ENCODE data around the gene ATOH8.

ATOH8 gene

DNA sequence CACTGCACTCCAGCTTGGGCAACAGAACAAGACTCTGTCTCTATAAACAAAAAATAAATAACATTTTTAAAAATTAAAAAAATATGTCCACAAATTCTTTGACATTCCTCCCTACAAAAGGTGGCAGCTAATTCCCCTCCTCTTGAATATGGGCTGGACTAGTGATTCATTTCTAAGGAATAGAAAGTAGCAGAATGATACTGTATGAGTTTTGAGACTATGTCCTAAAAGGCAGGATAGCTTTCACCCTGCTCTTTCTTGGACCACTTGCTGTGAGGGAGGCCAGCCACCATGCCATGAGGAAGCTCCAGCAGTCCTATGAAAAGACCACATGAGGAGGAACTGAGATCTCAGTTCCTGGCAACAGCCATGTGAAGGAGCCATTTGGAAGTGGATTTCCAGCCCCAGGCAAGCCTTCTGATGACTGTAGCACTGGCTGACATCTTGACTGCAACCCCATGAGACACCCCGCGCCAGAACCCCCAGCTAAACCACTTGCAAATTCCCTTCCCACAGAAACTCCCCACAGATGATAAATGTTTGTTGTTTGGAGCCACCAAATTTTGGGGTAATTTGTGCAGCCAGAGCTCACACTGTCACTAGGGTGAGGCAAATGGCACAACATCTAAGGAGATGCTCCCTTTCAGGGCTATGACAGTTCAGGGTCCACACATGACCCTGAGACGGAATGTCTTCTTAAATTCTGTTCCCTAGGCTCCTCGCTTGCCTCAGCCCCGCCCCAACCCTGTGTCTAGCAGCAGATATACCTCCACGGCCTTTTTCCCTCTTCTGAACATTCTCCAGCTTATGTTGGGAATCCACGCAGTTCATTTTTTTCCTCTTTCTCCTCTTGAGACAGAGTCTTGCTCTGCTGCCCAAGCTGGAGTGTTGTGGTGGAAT lies 17.1 kb upstream of the ATOH8 start:
- no peak for DNase-seq

GRCh38 chr2:85737481-85737880 lies 16.3 kb upstream of the ATOH8 start:
- no peak for DNase-seq

DNA sequence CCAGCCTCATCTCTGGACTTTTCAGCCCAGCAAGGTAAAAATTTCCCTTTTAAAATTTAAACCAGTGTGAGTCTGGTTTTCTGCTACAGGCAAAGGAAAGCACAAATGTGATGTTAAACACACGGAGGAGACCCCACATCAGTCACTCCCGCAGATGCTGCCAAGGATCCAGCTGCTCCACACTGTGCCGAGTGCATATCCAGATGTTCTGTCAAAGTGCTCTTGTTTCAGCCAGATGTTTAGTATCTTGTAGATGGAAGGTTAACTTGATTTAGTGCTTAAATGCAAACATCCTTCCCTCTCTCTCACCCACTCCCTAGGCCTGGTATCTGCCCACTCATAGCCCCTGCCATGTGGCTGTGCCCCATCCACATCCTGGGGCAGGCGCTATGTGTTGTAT lies 15.8 kb upstream of the ATOH8 start:
- DNase-seq: no peak

- no peak for DNase-seq
Measured at GRCh38 chr2:85740193-85740592, 13.6 kb upstream of the ATOH8 start.

DNA sequence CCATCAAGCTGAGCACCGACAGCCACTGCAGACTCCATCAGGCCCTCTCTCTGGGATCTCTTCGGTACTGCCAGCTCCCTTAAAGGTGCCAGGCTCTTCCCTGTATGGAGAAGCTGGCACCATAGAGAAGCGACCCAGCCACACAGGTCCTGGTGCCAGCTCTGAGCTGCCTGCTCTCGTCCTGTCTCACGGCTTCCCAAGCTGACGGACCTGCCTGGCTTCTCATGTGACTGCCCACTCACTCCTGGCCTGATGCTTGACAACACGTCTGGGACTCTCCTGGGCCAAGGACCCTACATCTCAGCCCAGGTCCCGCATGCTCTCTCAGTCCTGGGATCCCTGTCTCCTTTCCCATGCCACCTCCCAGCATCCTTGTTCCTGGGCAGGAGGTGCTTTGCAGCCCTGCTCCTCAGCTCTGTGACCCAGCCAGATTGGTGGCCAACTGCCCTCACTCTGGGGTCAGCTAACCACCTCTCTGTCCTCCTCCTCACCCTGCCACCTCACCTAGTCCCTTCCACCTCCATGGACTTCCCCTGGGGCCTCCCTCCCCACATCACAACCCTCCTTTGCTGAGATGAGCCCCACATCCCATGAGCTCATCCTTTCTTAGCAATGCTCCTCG lies 12.5 kb upstream of the ATOH8 start:
- DNase-seq: no peak

DNA sequence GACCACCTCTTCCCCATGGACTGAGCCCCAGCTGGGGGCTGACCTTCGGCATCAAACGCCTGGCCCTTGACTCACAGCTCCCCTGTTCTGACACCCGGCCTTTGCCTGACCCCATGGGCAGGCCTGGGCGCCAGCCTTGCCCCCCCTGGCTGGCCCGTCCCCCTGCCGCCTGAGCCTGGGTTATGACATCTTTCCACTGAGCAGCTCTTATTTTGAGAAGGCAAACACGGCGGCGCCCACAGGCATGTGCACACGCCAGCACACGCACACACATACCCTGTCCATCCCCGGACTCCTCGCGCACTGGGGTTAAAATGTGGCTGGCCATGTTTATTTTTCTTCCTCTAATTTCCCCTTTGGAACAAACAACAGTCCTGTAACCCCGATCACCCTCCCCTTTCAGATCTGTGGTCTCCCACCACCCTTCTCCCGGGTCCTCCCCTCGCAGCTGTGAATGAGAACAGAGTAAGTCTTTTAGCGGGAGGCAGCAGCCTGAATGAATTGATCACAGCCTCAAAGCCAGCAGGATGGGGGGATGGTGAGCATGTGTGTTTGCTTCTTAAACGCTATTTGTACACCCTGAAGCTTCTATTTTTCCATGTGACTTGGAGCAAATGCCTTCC lies 11.8 kb upstream of the ATOH8 start:
- DNase-seq: peak; percentile 87

DNA sequence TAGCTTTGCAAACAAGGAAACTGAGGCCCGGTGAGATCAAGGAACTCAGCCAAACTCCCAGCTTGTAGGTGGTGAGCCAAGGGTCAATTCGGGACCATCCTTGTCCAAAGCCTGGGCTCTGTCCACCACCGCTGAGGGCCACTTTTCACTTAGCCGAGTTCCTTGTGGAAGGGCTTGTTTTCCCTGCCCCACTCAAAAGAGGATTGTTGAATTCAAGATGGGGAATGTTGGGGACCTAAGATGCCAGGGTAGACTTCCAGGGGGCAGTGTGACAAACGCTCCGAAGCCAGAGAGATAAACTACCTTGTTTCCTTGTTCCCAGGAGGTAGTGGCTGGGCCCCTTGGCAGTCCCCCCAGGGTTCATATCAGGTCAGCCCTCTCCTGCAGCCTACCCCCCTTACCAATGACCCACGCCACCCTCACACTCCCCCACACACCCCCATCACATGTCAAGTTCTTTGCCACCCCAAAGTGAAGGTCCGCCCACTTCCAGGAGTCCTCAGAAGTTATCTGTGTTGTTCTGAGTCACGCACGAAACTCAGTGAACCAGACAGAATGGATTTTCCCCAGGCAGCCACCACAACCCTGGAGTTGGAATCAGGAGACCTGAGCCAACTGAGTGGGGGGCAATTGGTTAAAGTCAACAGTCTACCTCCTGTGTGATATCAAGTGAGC lies 10.3 kb upstream of the ATOH8 start:
- no peak for DNase-seq

- no peak for DNase-seq
Measured at GRCh38 chr2:85744055-85744454, 9.7 kb upstream of the ATOH8 start.

- DNase-seq: peak; percentile 57
Measured at GRCh38 chr2:85744741-85745601, 8.8 kb upstream of the ATOH8 start.

- no peak for DNase-seq
Measured at GRCh38 chr2:85745619-85746018, 8.2 kb upstream of the ATOH8 start.

DNA sequence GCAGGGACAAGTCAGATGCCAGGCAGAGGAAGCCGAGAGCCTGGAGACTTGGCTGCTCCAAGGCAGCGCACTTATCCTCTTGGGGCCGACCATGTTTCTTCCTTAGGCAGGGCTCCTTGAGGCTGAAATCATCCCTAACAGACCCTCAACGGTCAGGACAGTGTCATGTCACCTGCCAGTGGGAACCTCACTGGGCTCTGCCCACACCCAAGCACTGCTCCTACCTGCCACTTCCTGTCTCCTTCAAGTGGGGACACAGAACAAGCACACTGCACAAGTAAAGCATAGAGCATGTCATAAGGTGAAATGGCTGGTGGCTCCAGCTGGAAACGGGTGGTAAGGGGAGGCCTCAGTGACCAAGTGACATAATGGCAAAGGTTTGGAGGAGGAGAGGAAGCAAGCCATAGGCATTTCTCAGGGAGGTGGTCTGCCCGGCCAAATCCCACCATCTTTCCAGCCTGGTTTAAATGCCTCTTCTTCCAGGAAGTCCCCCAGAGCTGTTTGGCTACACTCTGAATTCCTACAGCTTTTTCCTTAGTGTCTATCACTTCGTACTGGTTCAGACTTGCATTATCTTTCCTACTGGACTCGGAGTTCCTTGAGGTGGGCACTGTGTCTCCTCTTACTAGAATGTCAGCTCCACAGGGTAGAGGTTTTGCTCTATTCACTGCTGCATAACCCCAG lies 7.3 kb upstream of the ATOH8 start:
- DNase-seq: no peak

- no peak for DNase-seq
Measured at GRCh38 chr2:85747441-85747840, 6.3 kb upstream of the ATOH8 start.

- DNase-seq: no peak
Measured at GRCh38 chr2:85748039-85748734, 5.6 kb upstream of the ATOH8 start.

DNA sequence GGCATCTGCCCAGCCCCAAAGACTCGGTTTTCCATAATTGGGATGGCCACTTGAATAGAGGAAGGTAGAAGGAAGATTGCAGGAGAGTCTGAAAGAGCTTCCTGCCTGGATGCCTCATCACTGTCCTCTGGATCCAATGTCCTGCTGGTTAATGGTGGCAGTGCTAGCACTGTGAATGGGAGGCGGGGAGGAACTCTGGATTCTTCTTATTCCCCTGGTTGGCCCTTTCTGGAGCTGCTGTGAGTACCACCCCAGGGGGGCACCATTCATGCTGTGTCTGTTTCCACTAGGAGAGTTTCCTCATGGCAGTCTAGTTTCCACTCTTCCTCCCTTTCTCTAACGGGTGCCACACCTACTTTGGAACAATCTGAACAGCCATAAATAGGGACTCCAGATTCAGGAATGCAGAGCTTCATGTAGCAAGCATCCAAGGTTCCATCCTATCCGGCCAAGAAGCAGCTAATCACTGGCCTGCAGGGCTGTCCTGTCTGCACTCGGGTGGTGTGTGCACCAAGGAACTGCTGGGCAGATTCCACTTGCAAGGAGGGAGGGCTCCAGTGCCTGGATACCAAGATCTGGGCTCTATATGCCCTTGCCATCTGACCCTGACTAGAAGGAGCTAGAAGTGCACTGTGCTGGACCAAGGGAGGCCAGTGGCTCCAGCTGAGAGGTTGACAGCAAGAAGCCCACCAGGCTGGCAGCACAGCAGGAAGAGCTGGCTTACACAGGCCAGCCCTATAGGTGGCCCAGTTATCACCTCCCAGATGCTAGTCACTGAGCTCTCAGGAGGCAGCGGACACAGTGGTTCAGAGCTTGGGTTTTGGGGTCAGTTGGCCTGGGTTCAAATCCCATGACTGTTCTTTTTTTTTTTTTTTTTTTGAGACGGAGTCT lies 4.6 kb upstream of the ATOH8 start:
- DNase-seq: no peak

- DNase-seq: peak; percentile 77
Measured at GRCh38 chr2:85750587-85751575, 2.9 kb upstream of the ATOH8 start.

DNA sequence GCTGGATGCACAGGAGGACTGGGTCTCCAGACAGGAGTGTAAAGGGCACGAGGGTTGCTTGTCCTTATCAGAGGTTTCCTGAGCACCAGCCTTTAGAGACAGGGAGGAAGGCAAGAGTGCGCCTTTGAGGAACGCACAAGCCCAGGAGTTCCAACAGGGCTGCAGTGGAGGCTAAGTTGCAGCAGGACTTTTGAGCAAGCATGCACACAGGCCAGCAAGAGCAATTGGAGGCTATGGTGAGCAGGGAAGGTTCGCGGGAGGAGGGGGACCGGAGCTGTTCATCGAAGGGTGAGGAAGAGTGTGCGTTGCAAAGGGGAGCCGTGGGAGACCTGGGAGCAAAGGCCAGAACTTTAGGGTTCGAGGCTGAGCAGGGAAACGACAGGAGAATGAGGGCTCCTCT lies 2.2 kb upstream of the ATOH8 start:
- DNase-seq: no peak

GRCh38 chr2:85753035-85753524 lies 711 bp upstream of the ATOH8 start:
- DNase-seq: peak; percentile 71

GRCh38 chr2:85754313-85755095 lies 713 bp downstream of the ATOH8 start:
- DNase-seq: peak; percentile 82
